ENCODE measurements around the gene CTF1.
"Not testable (repeated sequence)": the region's sequence is repeated elsewhere in the genome, so short reads cannot be mapped to it uniquely, and the experiment has no call there.

CTF1 gene, protein sequence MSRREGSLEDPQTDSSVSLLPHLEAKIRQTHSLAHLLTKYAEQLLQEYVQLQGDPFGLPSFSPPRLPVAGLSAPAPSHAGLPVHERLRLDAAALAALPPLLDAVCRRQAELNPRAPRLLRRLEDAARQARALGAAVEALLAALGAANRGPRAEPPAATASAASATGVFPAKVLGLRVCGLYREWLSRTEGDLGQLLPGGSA

DNA sequence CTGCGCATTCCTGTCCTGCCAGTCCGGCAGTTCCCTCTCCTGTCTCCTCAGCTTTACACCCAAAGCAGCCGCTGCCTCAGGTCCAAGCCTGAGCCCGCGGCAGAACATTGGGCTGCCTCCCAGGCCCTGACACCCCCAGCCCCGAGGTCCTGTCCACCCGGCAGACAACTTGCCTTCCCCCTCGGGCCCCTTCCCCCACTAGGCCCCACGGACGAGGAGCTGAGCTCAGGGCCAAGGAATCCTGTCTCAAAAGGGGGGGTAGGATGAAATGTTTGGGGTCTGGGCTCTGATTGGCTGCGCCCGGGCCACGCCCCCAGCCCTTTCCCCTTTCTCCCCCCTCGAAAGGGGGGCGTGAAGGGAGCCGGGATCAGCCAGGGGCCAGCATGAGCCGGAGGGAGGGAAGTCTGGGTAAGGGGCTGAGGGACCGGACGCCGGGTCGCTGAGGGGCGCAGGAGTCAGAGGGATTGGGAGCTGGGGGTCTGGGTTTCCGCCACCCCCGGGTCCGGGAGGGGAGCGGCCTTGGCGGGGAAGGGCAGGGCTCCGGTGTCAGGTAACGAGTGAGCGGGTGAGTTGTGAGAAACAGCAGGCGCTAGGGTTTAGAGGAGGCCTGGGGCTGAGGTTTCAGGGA is at the start of gene CTF1:
TSS of gene CTF1 (plus strand) at position 354 of the 628 bp plus-strand sequence. CDS start at position 384, 30 bp downstream.
- peak in 1 of 2 experiments; percentile 64 for DNase-seq

DNA sequence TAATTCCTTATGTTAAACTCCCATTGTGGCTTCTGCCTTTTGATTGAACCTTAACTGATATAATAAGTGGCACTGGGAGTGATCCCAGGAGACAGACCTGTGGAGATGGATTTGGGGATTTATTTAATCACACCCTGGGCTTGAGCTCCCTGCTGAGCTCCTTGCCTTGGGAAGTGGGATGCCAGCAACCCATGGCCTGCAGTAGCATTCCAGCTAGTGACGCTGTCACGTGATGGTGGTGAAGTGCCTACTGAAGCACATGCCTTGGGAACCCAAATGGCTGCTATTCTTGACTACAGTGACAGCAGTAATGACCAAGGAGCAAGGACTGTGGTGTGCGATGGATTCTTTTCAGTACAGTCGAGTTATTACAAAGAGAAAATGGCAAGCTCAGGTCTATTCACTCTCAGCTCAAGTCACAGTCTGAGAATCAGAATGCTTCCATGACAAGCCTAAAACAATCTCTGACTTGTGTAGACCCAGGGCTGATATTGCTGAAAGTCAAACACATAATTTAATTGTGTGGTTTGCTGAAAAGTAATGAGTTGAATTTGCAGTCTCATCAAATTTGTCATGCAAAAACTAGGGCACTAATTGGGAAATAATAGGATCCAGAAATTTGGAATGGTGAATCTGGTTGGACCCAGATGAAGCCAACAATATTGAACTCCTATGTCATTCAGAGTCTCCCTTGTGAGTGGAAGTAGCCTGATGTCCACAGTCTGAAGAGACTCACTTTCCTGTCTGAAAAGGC is 49.6 kb upstream of the CTF1 start:
- DNase-seq = no peak

DNA sequence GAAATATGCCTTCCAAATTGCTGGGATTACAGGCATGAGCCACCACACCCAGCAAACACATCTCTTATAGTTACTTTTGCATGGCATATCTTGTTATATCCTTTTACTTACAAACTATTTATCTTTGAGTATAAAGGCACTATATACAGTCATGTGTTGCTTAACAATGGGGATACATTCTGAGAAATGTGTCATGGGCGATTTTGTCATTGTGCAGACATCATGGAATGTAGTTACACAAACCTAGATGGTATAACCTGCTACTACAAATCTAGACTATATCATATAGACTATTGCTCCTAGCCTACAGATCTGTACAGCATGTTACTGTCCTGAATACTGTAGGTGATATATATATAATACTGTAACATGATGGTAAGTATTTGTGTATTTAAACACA is 46.2 kb upstream of the CTF1 start:
- DNase-seq = no peak

DNA sequence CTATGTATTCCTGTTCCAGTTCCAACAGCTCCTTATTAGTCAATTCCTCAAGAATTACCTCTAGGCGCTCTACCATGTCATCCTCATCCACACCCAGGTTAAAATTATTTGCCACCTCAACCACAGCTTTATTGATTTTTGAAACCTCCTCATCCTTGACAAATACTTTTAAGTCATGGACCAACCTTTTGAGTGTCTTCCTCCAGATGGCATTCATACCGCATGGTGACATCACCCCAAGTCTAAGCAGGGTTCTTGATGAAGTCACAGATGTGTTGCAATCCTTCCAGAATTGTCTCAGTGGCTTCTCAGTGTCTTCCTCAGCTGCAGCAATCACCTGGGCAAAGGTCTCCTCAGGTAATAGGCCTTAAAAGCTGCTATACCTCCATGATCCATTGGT is 42.7 kb upstream of the CTF1 start:
- no peak for DNase-seq

DNA sequence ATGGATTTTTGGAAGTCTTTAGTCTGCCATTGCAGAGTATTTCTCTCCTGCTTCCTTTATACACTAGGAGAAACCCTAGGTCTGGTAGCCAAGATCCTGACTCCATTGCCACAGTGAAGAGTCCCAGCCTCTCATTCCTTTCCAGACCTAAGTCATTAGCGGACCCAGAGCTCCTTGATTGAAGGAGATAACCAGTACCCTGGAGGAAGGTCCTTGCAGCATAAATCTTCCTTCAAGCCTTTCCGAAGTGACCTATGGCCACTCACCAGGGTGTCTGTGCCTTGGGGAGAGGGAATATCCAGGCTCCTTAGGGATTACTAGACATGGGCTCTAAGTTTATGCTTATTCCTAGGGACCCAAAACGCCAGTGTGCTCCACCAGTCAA is 38.3 kb upstream of the CTF1 start:
- DNase-seq = no peak

DNA sequence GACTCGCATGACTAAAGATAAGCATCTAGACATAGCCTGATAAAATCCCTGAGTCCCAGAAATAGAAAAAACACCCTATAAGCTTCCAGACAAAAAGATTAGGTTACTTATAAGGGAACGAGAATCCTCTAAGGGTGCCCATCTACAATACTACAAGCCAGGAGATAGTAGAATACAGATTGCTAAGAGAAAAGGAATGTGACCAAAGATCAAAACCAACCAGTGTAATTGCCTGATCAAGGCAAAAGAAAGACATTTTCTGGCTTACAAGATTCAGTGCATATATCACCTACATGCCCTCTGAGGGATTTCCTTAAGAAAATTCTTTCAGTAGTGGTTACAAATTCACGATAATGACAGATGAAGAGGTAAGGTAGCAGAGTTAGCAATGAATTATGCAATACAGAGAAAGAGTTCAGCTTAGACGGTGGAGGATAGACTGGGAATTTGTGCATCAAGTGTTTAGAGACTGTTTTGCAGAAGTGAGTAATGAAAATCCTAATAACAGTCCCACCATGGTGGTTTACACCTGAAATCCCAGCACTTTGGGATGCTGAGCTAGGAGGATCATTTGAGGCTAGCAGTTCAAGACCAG is 37.5 kb upstream of the CTF1 start:
- DNase-seq = no peak

DNA sequence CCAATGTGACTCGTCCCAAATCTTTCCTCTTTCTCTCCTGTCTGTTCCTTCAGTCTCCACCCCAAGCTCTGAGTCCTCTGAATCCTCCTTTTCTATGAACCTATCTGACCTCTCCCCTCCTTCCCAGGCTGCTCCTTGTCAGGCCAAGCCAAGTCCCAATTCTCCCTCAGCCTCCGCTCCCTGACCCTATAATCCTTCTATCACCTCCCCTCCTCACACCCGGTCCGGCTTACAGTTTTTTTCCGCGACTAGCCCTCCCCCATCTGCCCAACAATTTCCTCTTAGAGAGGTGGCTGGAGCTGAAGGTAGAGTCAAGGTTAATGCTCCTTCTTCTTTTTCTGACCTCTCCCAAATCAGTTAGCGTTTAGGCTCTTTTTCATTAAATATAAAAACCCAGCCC is 35.7 kb upstream of the CTF1 start:
- not testable (repeated sequence) for DNase-seq

DNA sequence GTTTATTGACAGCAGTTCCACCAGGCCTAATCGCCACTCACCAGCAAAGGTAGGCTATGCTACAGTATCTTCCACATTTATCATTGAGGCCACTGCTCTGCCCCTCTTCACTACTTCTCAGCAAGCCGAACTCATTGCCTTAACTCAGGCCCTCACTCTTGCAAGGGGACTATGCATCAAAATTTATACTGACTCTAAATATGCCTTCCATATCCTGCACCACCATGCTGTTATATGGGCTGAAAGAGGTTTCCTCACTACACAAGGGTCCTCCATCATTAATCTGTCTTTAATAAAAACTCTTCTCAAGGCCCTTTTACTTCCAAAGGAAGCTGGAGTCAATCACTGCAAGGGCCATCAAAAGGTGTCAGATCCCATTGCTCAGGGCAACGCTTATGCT is 33.2 kb upstream of the CTF1 start:
- DNase-seq = not testable (repeated sequence)

DNA sequence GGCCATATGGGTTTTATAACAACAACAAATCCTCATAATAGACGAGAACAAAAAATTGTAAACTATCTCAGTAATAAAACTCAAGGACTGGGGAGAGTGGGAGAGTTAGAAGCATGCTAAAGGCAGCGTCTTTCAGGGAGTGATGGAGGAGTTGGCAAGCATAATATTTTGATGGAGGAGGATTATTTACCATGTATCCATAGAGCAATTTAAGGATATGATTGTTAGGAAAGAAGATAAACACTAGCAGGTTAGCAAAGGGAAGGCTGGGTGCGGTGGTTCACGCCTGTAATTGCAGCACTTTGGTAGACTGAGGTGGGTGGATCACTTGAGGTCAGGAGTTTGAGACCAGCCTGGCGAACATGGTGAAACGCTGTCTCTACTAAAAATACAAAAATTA is 30.4 kb upstream of the CTF1 start:
- no peak for DNase-seq

DNA sequence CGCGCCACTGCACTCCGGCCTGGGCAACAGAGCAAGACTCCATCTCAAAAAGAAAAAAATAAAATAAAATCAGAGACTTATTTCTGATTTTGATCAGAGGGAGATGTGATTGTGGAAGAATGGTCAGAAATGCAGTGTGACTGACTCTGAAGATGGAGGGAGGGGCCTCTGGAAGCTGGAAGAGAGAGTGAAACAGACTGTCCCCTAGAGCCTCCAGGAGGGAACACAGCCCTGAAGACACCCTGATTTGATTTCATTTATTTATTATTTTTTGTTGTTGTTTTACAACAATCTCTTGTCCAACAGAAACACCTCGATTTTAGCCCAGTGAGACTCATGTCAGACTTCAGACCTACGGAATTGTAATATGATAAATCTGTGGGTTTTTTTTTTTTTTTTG is 28.7 kb upstream of the CTF1 start:
- DNase-seq = peak in 1 of 2 experiments; percentile 55

DNA sequence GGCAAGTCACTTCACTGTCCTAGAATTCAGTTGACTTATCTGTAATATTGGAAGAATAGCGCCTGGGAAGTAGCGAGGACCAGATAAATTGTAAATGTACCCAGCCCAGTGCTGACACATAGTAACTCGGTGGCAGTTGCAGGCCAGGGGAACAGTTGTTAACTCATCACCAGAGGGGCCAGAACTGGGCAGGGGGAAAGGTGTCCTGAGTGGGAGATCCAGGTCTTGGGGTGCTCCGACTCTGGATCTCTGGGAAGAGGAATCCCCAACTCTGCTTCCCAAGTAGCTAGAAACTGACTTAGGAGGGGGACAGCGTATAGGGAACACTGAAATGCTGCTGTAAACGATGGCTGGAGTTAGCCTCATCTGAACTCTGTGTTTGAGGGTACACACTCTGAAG is 25.5 kb upstream of the CTF1 start:
- no peak for DNase-seq

DNA sequence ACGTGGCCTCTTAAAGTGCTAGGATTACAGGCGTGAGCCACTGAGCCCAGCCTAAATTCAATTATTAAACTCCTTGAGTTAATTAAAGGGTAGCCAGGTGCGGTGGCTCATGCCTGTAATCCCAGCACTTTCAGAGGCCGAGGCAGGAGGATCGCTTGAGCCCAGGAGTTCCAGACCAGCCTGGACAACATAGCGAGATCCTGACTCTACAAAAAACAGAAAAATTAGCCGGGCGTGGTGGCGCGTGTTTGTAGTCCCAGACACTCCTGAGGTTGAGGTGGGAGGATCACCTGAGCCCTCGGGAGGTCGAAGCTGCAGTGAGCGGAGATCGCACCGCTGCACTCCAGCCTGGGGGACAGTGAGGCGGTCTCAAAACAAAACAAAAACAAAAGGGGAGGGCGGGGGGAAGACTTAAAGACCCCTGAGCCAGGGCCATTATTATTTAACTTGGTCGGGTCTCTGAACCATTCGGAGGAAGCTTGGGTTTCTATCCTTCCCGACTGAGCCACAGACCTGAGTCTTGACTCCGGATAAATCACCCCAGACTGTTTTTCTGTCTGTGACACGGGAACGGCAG is 22.1 kb upstream of the CTF1 start:
- no peak for DNase-seq

DNA sequence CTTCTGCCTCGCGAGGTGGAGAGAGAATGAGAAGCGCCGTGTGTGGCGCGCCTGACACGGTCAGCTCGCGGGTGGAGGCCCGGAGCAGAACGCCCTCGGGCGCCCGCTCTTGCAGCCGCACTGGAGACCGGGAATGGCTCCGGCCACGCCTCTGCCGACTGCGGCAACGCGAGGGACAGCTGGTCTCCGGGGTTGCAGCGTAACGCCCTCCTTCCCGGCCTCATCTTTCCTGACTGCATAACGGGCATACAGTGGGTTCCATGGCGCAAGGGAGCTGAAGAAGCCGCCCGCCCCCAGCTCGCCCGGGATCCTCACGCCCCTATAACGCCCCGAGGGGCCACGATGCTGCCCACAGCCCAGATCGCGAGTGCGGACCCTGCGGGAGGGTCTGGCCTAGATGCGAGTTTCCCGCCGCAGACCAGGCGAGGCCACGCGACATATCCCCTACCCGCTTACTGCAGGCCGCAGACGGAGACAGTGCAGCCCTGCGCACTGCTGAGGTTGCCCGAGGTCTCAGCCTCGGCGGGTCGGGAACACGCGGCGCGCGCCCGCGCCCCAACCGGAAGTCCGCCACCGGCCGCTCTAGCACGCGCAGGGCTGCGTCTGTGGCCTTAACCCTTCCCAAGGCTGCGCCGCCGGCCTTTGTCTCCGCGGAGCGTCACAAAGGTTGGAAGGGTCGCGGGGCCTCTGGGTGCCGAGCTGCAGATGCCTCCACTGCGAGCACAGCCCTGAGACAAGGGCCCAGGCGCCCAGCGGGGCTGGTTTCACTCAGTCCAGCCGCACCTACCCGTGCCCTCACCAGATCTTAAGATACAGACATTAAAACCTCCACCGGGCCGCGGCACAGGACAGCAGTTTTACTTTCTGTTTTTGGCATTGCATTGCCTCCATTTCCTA is 21.3 kb upstream of the CTF1 start:
- peak; percentile 78 to 81 for DNase-seq

DNA sequence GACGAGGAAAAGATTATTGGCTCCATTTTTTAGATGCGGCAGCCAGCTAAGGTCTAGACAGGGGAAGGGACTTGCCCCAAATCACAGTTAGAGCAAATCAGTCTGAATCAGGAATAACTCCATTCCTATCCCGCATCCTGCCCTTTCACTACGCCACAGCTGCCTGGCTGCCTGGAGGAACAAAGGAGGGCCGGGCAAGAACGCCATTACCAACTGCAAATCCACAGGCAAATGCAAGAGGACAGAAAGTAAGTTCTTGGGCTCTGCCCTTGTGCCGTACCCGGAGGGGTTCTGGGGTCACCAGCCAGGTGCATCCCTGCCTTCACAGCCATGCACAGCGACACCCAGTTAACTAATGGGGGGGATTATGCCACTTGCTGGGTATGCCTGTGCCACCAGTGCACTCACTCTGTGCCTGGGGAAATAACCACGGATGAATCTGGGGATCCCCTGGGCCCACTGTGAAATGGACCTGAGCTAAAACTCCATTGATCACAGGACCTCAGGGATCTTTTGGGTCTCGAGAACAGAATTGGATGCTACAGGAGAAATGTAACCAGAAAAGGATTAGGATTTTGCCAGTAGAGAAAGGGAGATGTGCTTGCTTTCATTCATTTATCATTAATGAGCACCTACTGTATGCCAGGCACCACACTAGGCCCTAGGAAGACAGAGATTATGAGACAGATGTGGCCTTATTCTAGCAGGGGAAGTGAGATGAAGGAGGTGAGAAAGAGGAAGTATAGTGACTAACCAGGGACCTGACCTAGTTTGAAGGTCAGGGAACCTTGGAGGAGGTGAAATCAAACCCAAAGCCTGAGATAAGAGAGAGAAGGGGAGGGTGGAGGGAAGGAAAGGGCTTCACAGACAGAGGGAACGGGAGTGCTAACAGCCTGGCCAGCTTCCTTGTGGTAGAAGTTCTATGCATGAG is 20.3 kb upstream of the CTF1 start:
- DNase-seq = peak in 1 of 2 experiments; percentile 22

DNA sequence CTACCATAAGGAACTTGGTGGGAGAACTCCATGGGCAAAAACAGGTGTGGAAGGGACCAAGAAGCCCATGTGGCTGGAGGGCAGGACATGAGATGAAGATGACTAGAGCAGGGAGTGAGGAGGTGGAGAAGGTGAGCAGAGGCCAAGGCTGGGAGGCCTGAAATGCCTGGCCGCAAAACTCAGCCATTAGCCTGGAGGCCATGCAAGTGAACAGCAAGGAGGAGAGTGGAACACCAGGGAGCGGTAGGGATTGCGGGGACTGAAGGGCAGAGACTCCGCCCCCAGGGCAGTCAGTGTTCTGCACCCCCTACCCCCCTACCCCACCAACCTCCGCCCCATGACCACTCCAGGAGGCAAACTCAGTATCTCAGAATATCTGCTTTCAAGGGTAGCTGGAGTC is 19.5 kb upstream of the CTF1 start:
- DNase-seq = no peak

DNA sequence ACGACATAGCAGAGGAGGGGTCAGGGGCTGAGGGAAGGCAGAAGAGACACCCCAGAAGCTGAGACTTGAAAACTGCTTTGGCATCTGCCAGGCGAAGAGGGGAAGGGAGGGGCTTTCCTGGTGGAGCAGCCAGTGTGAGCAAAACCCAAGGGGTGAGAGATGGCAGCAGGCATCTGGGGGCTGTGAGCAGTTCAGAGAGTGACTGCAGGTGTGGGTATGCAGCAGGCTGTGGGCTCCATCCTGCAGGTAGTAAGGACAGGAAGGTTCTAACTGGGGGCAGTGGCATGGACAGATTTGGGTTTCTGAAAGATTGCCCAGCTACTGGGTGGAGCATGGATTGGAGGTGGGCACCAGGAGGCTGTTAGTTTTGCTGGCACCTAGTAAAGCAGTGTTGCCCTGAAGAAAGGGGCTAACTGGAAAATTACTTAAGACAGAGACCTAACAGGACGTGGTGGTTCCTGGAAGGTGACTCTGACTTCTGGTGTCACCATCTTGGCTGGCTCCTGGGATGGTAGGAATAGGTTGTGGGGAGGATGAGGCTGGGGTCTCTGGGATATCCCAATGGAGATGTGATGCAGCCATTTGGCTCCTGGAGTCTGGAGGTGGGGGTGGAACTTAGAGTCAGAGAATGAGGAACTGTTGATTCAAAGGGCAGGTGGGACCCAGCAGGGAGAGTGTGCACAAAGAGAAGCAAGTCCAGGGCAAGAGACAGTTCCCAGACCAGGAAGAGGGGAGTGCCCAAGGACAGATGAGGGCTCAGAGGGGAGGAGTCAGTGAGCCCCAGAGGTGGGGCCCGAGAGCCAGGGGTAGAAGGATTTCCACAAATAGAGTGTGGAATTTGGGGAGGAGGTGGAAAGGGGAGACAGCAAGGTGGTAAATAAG is 13.7 kb upstream of the CTF1 start:
- no peak for DNase-seq

DNA sequence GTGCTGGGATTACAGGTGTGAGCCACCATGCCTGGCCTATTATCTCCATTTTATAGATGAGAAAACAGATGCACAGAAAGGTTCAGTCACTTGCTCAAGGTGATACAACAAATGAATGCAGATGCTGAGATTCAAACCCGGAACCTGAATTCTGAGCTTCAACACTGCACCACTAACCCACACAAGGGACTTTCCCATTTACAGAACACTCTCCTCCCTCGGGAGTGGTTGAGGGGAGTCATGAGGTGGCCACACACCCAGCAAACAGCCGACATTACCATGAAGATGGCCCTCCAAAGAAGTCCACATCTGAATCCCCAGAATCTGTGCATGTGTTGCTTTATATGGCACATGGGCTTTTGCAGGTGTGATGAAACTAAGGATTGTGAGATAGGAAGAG is 11.7 kb upstream of the CTF1 start:
- DNase-seq = no peak

DNA sequence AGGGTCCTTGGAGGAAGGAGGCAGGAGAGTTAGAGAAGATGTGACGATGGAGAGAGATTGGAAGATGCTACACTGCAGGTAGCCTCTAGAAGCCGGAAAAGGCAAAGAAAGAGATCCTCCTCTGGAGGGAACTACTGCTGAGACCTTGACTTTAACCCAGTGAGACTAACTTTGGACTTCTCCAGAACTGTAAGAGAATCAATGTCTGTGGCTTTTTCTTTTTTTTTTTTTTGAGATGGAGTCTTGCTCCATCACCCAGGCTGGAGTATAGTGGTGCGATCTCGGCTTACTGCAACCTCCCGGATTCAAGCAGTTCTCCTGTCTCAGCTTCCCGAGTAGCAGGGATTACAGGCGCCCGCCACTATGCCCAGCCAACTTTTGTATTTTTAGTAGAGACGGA is 11.2 kb upstream of the CTF1 start:
- no peak for DNase-seq

DNA sequence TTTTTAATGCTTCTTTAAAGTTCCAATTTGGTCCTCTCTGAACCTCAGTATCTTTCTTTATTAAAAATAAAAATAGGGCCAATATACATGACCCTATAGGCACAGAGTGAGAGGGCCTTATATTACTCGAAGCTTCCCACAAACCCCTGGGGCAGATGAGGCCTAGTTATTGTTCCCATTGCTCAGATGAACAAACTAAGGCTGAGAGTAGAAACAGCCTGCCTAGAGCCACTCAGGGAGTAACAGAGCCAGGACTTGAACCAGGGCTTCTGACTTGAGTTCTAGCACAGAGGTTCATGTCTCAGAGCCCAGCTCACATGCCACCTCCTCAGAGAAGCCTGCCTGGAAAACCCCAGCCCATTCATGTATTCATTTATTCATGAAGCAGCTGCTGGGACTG is 10.3 kb upstream of the CTF1 start:
- DNase-seq = no peak

DNA sequence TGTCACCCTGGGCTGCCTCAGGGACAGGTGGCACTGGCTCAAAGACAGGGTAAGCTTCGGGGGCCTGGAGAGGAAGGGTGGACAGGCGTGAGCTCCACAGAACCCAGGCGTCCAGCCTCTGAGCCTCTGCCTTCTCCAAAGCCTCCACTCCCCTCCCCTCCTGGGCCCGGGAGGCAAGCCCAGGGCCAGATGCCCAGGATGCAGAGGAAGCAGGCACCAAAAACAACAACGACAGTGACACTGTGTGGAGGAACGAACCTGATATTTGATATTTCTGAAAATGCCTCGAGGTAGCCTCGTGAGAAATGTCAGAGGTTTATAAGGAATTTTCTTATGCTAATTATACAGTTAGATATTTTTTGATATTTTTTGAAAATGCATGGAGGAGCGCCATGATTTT is 8.5 kb upstream of the CTF1 start:
- DNase-seq = no peak

Data from SW 1271 (cell line).